AG04449 (cell line): ENCODE results near the gene PPM1H.
A peak's percentile ranks its signal among the peaks of the same experiment; 100 is the strongest.

Experiments
- CTCF ChIA-PET: fragments of 350-600 bp; formaldehyde crosslinking; extraction: SDS; loops from one replicate; lab custom pipeline; 2021; ENCODE audit warnings: antibody characterized with exemption; lab: Yijun Ruan, JAX
- POLR2A ChIA-PET: fragments of 400-600, 350-600 bp; formaldehyde crosslinking; extraction: SDS; loops from one replicate; lab custom pipeline; 2020; ENCODE audit warnings: antibody characterized with exemption, inconsistent platforms; lab: Yijun Ruan, JAX
- DNase-seq: peaks from one replicate; pipeline ENCODE4 v3.0.0-alpha.2; 2010; ENCODE audit warnings: low read depth, low spot score
- H3K4me3 ChIP-seq: 2 replicates; pipeline ENCODE4 v1.5.1; 2011; ENCODE audit warnings: low read depth, mild to moderate bottlenecking, control low read depth, low read length
- TF ChIP-seq, protein P1 (sequence below): IDR thresholded peaks from one replicate; pipeline ENCODE4 v1.5.1; 2011; ENCODE audit warnings: mild to moderate bottlenecking, moderate library complexity, low read length, control low read depth, inconsistent platforms; ENCODE audit not compliant: insufficient read depth; ENCODE audit errors: missing control alignments

PPM1H gene

DNA sequence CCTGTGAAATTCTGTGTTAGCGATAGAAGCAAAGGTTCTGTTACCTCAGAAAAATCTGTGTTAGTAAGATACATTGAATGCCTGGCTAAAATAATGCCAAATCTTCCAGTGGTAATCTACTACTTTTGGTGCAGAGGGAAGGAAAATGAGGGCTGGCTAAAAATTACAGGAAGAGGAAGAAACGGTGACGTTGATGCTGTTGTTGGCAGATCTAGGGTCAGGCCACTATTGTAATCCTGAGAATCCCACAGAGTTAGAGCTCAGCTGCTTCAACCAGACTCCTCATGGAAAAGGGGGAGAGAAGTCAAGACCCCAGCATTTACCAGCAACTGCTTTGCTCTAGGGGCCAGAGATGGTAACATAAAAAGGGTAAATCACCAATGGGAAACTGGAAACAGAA, 145.1 kb downstream of the PPM1H start:
- TF ChIP-seq, protein P1, sequence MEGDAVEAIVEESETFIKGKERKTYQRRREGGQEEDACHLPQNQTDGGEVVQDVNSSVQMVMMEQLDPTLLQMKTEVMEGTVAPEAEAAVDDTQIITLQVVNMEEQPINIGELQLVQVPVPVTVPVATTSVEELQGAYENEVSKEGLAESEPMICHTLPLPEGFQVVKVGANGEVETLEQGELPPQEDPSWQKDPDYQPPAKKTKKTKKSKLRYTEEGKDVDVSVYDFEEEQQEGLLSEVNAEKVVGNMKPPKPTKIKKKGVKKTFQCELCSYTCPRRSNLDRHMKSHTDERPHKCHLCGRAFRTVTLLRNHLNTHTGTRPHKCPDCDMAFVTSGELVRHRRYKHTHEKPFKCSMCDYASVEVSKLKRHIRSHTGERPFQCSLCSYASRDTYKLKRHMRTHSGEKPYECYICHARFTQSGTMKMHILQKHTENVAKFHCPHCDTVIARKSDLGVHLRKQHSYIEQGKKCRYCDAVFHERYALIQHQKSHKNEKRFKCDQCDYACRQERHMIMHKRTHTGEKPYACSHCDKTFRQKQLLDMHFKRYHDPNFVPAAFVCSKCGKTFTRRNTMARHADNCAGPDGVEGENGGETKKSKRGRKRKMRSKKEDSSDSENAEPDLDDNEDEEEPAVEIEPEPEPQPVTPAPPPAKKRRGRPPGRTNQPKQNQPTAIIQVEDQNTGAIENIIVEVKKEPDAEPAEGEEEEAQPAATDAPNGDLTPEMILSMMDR, result no peak
- ChIA-PET CTCF (interaction anchor here (0.7 to 2.7 kb wide), 6 partner anchors 58 to 351 kb away, joined by 3 to 26 read pairs (median 4); no protein-coding TSS in a partner anchor), POLR2A (no interaction called here)
- DNase-seq, result no peak
- no peak overlapping the region for H3K4me3 ChIP-seq

DNA sequence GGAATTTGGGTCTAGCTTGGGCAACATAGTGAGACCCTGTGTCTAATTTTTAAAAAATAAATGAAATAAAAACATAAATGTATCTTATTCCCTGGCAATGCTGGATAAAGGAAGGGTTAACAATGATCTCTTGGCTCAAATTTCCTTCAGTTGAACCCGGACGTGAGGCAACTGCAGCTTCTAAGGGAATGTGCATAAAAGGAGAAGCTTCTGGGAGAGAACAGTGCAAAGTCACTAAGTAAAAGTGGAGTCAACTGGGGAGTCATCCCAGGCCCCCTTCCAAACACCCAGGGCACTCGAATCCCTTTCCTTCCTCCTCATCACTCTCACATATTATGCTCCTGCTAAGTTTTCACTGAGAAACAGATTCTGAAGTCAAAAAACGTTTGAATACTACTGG, 147.3 kb downstream of the PPM1H start:
- TF ChIP-seq, protein P1, result no peak
- POLR2A ChIA-PET, result interaction anchor here (0.8 to 0.9 kb wide), 2 partner anchors 85 to 184 kb away, joined by 3 read pairs; no protein-coding TSS in a partner anchor

DNA sequence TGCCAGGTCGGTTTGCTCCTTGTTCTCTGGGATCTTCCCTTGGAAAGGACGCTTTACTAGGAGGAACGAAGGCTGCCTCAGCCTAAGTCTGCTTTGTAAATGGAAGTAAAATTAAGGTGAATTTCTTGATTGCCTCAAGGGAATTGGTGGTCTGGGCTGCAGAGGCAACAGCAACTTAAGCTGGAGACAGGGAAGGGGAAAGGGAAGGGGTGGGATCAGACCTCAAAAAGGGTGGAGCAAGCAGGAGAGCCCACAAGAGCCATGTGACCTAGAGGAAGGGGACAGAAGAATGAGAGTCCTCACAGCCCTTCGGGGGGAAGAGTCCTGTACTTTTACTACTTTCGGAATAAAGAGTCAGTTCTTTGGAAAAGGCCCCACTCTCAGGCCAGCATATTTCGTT, 147.9 kb downstream of the PPM1H start:
- CTCF ChIA-PET, result interaction anchor here (1.2 to 2.2 kb wide), 4 partner anchors 10 to 349 kb away, joined by 3 to 6 read pairs (median 3); no protein-coding TSS in a partner anchor

More for the DNA sequence above, 147.3 kb downstream of the PPM1H start:
- CTCF ChIA-PET, result interaction anchor here (1.0 to 1.6 kb wide), 6 partner anchors 9 to 350 kb away, joined by 3 to 5 read pairs (median 3); no protein-coding TSS in a partner anchor
- H3K4me3 ChIP-seq, result no peak overlapping the region
- no peak for DNase-seq

DNA sequence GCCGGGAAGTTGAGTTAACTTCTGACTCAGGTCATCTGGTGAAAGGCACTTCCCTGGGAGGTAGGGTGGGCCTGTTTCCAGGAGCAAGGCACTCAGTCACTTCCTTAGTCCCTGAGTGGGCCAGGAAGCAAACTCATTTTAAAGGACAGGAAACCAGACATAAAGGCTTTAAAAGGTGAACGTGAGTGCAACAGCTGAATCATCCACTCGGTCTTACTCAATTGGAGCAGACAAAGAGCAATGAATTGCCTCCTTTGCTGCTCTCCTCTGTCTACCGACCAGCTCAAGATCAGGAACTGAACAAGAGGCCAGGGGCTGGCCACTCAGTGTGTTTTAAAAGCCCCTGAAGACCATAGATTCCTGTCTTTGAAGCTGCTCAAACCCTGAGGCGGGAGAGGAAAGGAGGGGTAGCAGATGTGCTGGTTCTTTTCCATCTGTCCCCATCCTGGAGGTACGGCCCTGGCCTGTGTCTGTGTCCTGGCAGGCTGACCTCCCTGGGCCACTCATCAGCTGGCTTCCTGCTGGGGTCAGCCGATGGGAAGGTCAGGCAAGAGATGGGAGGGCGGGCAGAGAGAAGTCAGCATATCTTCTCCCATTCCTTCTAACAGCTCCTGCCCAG, 148.9 kb downstream of the PPM1H start:
- POLR2A ChIA-PET, result interaction anchor here (0.9 to 3.8 kb wide), 3 partner anchors 54 to 183 kb away, joined by 4 to 19 read pairs (median 4); no protein-coding TSS in a partner anchor

More for the DNA sequence above, 147.9 kb downstream of the PPM1H start:
- no peak overlapping the region for H3K4me3 ChIP-seq
- DNase-seq, result no peak
- TF ChIP-seq, protein P1, result no peak
- POLR2A ChIA-PET, result interaction anchor here (0.8 to 3.8 kb wide), 3 partner anchors 85 to 184 kb away, joined by 3 to 19 read pairs (median 3); no protein-coding TSS in a partner anchor

DNA sequence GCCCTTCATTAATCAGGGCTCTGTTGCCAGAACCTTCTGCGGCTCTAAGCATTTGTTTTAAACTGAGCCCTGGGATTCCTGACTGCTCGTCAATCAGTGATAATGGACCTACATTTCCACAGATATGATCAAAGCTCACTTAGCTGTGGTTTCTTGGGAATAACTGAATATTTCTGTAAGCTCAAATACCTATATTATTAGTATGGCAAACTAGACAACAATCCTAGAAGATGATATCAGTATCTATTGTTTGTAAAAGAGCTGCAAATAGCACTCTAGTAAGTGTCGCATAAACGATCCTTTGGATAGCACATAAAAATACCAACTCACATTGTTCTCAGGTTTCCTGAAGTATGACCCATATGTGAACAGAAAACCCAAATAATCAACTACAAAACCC, 150.4 kb downstream of the PPM1H start:
- TF ChIP-seq, protein P1, result no peak
- H3K4me3 ChIP-seq, result no peak overlapping the region
- ChIA-PET CTCF (interaction anchor here (1.0 to 6.6 kb wide), 6 partner anchors 10 to 350 kb away, joined by 3 to 39 read pairs (median 4); no protein-coding TSS in a partner anchor), POLR2A (interaction anchor here (0.6 to 3.8 kb wide), 2 partner anchors 53 to 181 kb away, joined by 3 to 19 read pairs; no protein-coding TSS in a partner anchor)
- no peak for DNase-seq

More for the DNA sequence above, 148.9 kb downstream of the PPM1H start:
- TF ChIP-seq, protein P1, result no peak
- CTCF ChIA-PET, result interaction anchor here (1.0 to 6.6 kb wide), 7 partner anchors 8 to 204 kb away, joined by 3 to 39 read pairs (median 4); no protein-coding TSS in a partner anchor
- no peak overlapping the region for H3K4me3 ChIP-seq
- peak; percentile 73 for DNase-seq

DNA sequence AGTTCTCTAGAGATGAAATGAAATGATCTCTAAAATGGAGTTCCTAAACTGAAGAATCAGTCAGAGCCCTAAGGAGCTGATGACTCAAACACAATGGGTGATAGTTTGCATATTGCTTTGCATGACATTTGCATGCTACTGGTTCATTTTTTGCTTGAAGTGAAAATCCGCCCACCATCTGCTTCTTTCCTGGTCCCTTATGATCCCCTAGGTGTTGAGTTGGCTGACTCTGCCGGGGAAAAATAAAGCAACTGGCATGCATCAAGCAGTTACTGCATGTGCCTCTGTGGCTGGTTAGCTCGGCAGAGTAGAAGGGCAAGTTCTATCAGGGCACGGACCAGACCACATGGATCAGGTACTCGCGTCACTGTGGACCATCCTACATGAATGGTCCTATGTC, 151.1 kb downstream of the PPM1H start:
- TF ChIP-seq, protein P1, result no peak
- ChIA-PET POLR2A (interaction anchor here (0.6 to 3.8 kb wide), 2 partner anchors 52 to 181 kb away, joined by 3 to 19 read pairs; no protein-coding TSS in a partner anchor), CTCF (interaction anchor here (1.0 to 6.6 kb wide), 6 partner anchors 10 to 349 kb away, joined by 3 to 39 read pairs (median 4); no protein-coding TSS in a partner anchor)
- no peak overlapping the region for H3K4me3 ChIP-seq
- DNase-seq, result no peak
